HG02678 (cell line): ENCODE data around the gene LIN54.

Experiments
- ATAC-seq: cut with Tn5 transposase; IDR thresholded peaks from one replicate; pipeline ENCODE4 v1.9.1; 2021; ENCODE audit warnings: mild to moderate bottlenecking, moderate library complexity; ENCODE audit not compliant: unreplicated experiment

LIN54 gene

GRCh38 chr4:82896755-82897154, 113.9 kb downstream of the LIN54 start:
- ATAC-seq, result no peak

DNA sequence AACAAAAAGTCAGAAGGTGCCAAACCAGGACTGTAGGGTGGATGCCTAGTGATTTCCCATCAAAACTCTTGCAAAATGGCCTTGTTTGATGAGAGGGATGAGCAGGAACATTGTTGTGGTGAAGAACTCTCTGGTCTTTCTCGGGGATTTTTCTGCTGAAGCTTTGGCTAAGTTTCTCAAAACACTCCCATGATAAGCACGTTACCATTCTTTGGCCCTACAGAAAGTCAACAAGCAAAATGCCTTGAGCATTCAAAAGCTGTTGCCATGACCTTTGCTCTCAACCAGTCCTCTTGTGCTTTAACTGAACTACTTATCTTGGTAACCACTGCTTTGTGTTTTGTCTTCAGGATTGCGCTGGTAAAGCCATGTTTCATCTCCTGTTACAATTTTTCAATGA, 116.7 kb downstream of the LIN54 start:
- no peak for ATAC-seq

DNA sequence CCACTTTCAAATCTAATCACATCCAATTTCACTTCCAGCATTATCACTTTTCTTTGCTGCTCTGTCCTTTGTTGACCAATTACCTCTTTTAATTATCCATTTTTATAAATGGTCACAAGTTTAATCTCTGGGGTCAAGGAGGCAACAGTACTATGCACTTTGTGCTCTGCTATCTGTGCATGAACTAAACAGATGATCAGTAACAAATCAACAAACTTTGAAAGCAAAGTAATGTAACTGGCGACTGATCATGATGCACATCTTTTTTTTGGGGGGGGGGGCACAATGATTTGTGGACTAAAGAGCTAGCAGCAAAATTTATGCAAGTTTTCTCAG, 118.2 kb downstream of the LIN54 start:
- ATAC-seq, result no peak

DNA sequence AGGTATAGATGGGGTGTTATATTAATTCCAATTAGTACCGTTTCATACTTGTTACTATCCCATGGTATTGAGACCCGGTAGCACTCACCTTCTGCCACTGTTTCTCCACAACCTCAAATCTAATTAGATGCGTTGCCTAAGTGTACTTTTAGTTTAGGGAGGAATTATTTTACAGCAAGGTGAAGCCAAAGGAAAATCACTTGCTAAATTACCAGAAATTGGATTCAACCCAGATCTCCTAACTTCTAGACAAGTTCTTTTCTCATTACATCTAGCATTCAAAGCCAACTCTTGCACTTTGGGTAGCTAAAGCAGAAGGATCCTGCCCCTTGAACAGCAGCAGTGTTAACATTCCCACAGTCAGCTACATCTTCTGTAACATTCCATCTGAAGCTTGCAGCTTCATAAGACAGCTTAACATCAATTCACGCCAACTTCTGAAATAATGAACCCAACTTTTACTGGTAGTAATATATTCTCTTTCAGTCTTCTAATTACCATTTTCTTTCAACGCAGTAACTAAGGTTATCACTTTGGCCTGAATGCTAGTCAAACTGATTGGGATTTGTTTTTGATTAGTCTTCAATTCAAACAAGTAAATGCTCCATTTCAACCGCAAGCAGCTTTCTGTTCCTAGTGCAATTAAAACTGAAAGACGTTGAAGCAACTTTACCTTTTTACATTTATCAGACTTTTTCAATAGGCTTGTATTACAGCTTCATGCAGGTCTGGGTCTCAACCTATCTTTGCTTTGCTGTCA, 118.7 kb downstream of the LIN54 start:
- no peak for ATAC-seq

DNA sequence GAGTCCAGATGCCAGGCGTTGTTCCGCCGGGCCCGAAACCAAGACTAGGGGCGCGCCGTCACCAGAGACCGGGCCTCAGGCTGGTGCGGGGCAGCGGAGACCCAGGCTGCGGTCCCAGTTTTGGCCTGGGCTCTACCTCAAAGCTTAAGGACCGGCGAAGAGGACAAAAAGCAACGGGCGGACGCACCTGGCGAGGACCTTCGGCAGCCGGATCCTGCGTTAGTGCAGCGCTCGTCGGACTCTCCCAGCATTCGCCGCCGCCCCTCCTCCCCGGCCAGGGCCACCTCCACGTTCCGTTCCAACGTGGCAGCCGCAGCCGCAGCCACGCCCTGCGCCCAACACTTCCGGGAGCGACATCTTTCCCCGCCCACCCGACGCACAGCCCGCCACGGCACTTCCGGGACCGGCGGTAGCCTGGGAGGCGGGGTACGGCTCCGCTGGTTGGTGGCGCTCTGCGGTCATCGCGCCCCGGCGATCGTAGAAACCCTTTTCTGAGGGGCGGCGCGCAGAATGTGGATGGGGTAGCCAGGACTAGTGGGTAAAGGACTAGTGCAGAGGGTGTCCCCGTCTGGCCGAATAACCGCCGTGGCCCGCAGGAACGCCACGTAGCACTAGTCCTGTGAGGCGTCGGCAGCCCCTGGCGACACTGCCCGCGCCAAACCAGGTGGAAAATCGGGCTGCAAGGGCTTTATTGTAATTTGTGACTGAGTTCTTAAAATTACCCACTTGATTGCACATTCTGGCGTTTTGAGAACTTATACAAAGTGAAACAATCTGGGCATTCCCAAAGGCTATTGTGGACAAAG, 119.5 kb downstream of the LIN54 start, which contains the start of gene SEC31A:
Gene SEC31A, minus strand, starts transcription at position 253 of the 806 bp plus-strand sequence. CDS start 9,217 bp downstream, outside the sequence.
- peak; percentile 93 for ATAC-seq

DNA sequence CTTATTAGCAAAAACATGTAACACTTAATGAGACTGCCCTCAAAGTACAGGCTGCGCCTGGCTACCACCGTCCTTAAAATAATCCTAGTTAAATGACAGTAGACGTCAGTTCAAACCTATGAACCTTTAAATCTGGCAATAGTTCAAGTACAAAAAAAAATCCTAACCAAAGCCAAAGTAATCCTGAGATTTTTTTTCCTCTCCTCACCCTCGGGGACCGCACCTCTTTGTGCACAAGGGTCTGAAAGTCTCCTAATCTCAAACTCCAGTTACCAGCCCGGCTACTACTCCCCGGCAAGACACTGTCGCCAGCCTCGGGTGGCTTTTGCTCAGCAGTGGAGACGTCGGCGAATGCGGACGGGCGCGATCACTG, 120.1 kb downstream of the LIN54 start:
- ATAC-seq, result no peak

DNA sequence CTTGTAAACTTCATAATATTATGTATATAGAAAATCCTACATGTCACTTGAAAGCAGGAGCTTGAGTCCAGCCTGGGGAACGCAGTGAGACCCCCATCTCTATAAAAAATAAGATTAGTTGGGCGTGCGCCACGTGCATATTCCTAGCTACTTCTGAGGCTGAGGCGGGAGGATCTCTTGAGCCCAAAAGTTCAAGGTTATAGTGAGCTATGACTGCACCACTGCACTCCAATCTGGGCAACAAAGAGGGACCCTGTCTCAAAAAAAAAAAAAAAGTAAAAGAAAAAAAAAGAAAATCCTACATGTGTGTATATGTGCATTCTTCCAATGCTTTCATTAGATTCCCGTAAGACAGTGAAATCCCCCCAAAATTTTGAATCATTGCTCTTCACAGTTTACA, 121.3 kb downstream of the LIN54 start:
- ATAC-seq, result no peak

DNA sequence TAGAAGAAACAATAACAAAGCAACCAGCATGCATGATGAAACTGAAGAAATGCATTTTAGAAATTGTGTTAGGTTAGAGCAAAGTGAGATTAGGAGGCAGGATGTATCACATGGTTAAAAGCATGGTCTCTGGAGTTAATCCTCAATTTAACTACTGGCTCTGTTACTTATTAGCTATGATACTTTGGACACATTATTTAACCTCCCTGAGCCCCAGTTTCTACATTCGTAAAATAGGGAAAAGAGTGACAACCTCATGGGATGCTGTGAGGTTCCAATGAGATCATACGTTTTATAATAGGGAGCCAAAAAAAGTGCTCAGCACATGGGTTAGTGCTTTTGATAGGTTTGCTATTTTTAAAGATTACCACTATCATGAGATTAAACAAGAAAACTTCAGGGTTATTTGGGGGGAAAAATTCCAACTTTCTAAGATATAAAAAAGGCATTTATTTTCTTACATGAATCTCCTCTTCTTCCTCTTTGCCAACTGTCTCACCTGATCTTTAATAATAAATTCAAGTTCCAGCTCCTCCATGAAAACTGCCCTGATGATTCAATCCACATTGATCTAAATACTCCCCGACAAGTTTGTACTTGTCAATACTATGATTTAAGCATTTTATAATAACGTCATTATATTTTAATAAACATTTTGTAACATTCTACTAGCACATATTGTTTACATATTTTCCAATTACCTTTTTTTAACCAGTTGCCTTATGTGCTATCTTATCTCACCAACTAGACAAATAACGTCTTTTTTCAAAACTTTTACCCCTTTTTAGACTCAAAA, 124.3 kb downstream of the LIN54 start:
- ATAC-seq, result no peak

DNA sequence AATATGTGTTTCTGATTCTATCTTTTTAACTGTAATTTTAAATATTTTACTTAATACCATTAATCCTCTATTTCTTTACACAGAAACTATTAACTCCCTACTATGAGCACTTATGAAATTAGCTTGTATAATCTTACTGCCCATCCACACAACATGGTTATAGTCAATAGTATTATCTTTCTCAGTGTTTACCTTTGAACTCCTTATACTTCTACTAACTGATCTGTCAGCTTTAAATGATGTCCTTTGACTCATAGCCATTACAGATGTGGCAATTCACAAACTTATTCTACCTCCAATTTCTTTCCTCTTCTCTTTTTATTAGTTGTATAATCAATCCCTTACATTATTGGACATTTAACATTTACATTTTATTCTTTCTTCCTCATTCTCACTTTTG, 125.2 kb downstream of the LIN54 start:
- no peak for ATAC-seq
